Esophagus muscularis mucosa (tissue), 4 donors: Measurements from ENCODE around the gene SPCS2. TPM values are rescaled to one million over a fixed set of nuclear protein-coding genes. Genes with fewer than 3 reads are reported as not detected.

Experiments
- DNase-seq: peaks from one replicate; pipeline ENCODE4 v3.0.0-alpha.2; 2017; ENCODE audit errors: extremely low spot score
- H3K27ac ChIP-seq, 4 donors: fragments of 200-600 bp; sonication (generic); replicated peaks in 1 of 4; 1 replicate in 3 of 4; 2 replicates in 1 of 4; pipeline ENCODE4 v1.5.1; 2016 to 2019; ENCODE audit warnings: mild to moderate bottlenecking in 1 of 4
- H3K27me3 ChIP-seq, 4 donors: fragments of 200-600 bp; sonication (generic); one replicate each; pipeline versions ENCODE4 v1.5.1 to v1.6.0; 2016 to 2019
- H3K36me3 ChIP-seq, 4 donors: fragments of 200-600 bp; sonication (generic); one replicate each; pipeline ENCODE4 v1.5.1; 2016 to 2019
- H3K4me1 ChIP-seq, 4 donors: fragments of 200-600 bp; sonication (generic); one replicate each; pipeline ENCODE4 v1.5.1; 2016 to 2019
- H3K4me3 ChIP-seq, 4 donors: fragments of 200-600 bp; sonication (generic); 1 replicate in 2 of 4; 2 replicates in 2 of 4; pipeline ENCODE4 v1.5.1; 2016 to 2019; ENCODE audit warnings: mild to moderate bottlenecking in 4 of 4, moderate library complexity in 1 of 4
- H3K9me3 ChIP-seq, 4 donors: fragments of 200-600 bp; sonication (generic); 1 replicate in 3 of 4; 2 replicates in 1 of 4; pipeline ENCODE4 v1.5.1; 2016 to 2019
- CTCF ChIP-seq, 3 experiments: fragments of 200-600 bp in 2 of 3; fragments of 450-650 bp in 1 of 3; sonication (generic) in 2 of 3; IDR thresholded peaks; one replicate each; pipeline ENCODE4 v1.5.1; 2017 to 2019; ENCODE audit warnings: antibody characterized with exemption in 3 of 3, mild to moderate bottlenecking in 2 of 3, moderate library complexity in 1 of 3
- EP300 ChIP-seq: sonication (generic); formaldehyde crosslinking; IDR thresholded peaks from one replicate; pipeline ENCODE4 v1.6.1; 2017; ENCODE audit warnings: antibody characterized with exemption
- POLR2A ChIP-seq: fragments of 450-650 bp; IDR thresholded peaks from one replicate; pipeline ENCODE4 v1.6.1; 2017; ENCODE audit warnings: antibody characterized with exemption, moderate library complexity, mild to moderate bottlenecking, low read depth
- POLR2AphosphoS5 ChIP-seq, 2 donors: sonication (generic); formaldehyde crosslinking; IDR thresholded peaks; one replicate each; pipeline ENCODE4 v1.6.1; 2017; ENCODE audit warnings: antibody characterized with exemption in 2 of 2
- WGBS: methylation state at CpG from one replicate; pipeline ENCODE4 v1.1.5; 2018; 5-methylcytosine and 5-hydroxymethylcytosine counted together
- intact Hi-C: fragments of 100-400 bp; cut with DNase I; formaldehyde crosslinking; loops from one replicate; pipeline ENCODE4 v1.15.1; 2023
- total RNA-seq, 4 donors: library from RNA; depleted of rRNA; stranded (reverse); fragments of >200 nt; gene quantifications; one replicate each; pipeline versions ENCODE4 v1.1.0 to v1.2.1, GENCODE V29; 2016

The SPCS2 gene
- total RNA-seq, 4 donors from 2014 or later = 23.6 to 98.7 (median 28.6) TPM

GRCh38 chr11:74927496-74927895, 21.6 kb upstream of the SPCS2 start:
- intact Hi-C loops = loop anchor here (5.0 kb wide), 2 partner anchors 105 to 315 kb away; partner anchors contain the start of gene TPBGL
- H3K27ac ChIP-seq = no peak overlapping the region

GRCh38 chr11:74929431-74930363, 19.4 kb upstream of the SPCS2 start:
- peak; percentile 79 to 85 (median 84) for TF ChIP-seq CTCF (IDR thresholded peaks at IDR 0.05)
- TF ChIP-seq POLR2AphosphoS5 (IDR thresholded peaks at IDR 0.05) = no peak
- Histone ChIP-seq H3K4me1 (no peaks in the 10 kb centered on the region), H3K27ac (no peak overlapping the region), H3K27me3 (no peaks in the 10 kb centered on the region), H3K9me3 (no peaks in the 10 kb centered on the region), H3K4me3 (no peak overlapping the region), H3K36me3 (peaks cover 0 to 73% (median 18%) of the 10 kb centered on the region in 4 donors)
- intact Hi-C loops = loop anchor here (5.0 kb wide), 2 partner anchors 103 to 313 kb away; partner anchors contain the start of gene TPBGL
- WGBS = 57% methylated on average over 8 of the region's 8 CpGs
- no peak for DNase-seq

More at GRCh38 chr11:74927496-74927895, 21.6 kb upstream of the SPCS2 start:
- Histone ChIP-seq H3K9me3 (no peaks in the 10 kb centered on the region), H3K27me3 (no peaks in the 10 kb centered on the region), H3K4me3 (no peak overlapping the region), H3K4me1 (no peaks in the 10 kb centered on the region), H3K36me3 (peaks cover 0 to 57% (median 7%) of the 10 kb centered on the region in 4 donors)
- DNase-seq = no peak
- TF ChIP-seq CTCF (IDR thresholded peaks at IDR 0.05) (no peak), POLR2A (no peak), POLR2AphosphoS5 (IDR thresholded peaks at IDR 0.05) (no peak), EP300 (no peak)

GRCh38 chr11:74932169-74932568, 16.9 kb upstream of the SPCS2 start:
- Histone ChIP-seq H3K4me3 (no peak overlapping the region), H3K27me3 (no peaks in the 10 kb centered on the region), H3K4me1 (peaks cover 0 to 7% (median 2%) of the 10 kb centered on the region in 4 donors), H3K27ac (no peak overlapping the region), H3K36me3 (peaks cover 7 to 89% (median 35%) of the 10 kb centered on the region in 4 donors), H3K9me3 (no peaks in the 10 kb centered on the region)
- no peak for DNase-seq
- TF ChIP-seq EP300 (no peak), CTCF (IDR thresholded peaks at IDR 0.05) (no peak), POLR2AphosphoS5 (IDR thresholded peaks at IDR 0.05) (no peak), POLR2A (no peak)
- intact Hi-C loops = no loop called here
- WGBS = 86% methylated on average over 5 of the region's 5 CpGs

GRCh38 chr11:74932797-74933196, 16.3 kb upstream of the SPCS2 start:
- H3K9me3 ChIP-seq = no peaks in the 10 kb centered on the region
- H3K4me1 ChIP-seq = peaks cover 0 to 7% (median 2%) of the 10 kb centered on the region in 4 donors
- no peaks in the 10 kb centered on the region for H3K27me3 ChIP-seq
- no peak for TF ChIP-seq CTCF (IDR thresholded peaks at IDR 0.05)
- no peak for TF ChIP-seq EP300
- TF ChIP-seq POLR2AphosphoS5 (IDR thresholded peaks at IDR 0.05) = no peak
- no peak for TF ChIP-seq POLR2A
- H3K4me3 ChIP-seq = no peak overlapping the region
- intact Hi-C loops = no loop called here
- 84% methylated on average over 2 of the region's 2 CpGs for WGBS
- H3K36me3 ChIP-seq = peaks cover 7 to 87% (median 35%) of the 10 kb centered on the region in 4 donors
- no peak for DNase-seq
- no peak overlapping the region for H3K27ac ChIP-seq
